ENCODE results near the gene WARS2. TPM values are rescaled to one million over a fixed set of nuclear protein-coding genes. Genes with fewer than 3 reads are reported as not detected.

The WARS2 gene
- total RNA-seq, 2 donors from 2014 or later: 19.4 to 21.3 TPM

GRCh38 chr1:119071321-119071720 lies 69.1 kb downstream of the WARS2 start:
- DNase-seq (no peak), ATAC-seq (replicated peaks in 1 of 2) (no peak)
- Mint-ChIP-seq H3K27ac (no peak overlapping the region), H3K4me3 (no peak overlapping the region), H3K9me3 (peaks cover 4 to 6% of the 10 kb centered on the region in 2 donors), H3K4me1 (ENCODE audit: low read depth) (peaks cover 3% of the 10 kb centered on the region), H3K27me3 (ENCODE audit: low read depth) (no peaks in the 10 kb centered on the region), H3K36me3 (ENCODE audit: insufficient read depth in 2 of 2) (peaks cover 8 to 10% of the 10 kb centered on the region in 2 donors)

GRCh38 chr1:119069682-119070081 lies 70.8 kb downstream of the WARS2 start:
- H3K4me3 Mint-ChIP-seq: no peak overlapping the region
- H3K36me3 Mint-ChIP-seq (ENCODE audit: insufficient read depth in 2 of 2): peaks cover 7 to 9% of the 10 kb centered on the region in 2 donors
- no peak for ATAC-seq (replicated peaks in 1 of 2)
- peaks cover 5% of the 10 kb centered on the region for H3K4me1 Mint-ChIP-seq (ENCODE audit: low read depth)
- no peak overlapping the region for H3K27ac Mint-ChIP-seq
- DNase-seq: no peak
- H3K27me3 Mint-ChIP-seq (ENCODE audit: low read depth): no peaks in the 10 kb centered on the region
- peaks cover 4 to 6% of the 10 kb centered on the region in 2 donors for H3K9me3 Mint-ChIP-seq

GRCh38 chr1:119068427-119068826 lies 72.0 kb downstream of the WARS2 start:
- peaks cover 3 to 10% of the 10 kb centered on the region in 2 donors for H3K36me3 Mint-ChIP-seq (ENCODE audit: insufficient read depth in 2 of 2)
- DNase-seq (no peak), ATAC-seq (replicated peaks in 1 of 2) (no peak)
- H3K9me3 Mint-ChIP-seq: peaks cover 3 to 6% of the 10 kb centered on the region in 2 donors
- H3K4me3 Mint-ChIP-seq: no peak overlapping the region
- no peaks in the 10 kb centered on the region for H3K27me3 Mint-ChIP-seq (ENCODE audit: low read depth)
- peaks cover 5% of the 10 kb centered on the region for H3K4me1 Mint-ChIP-seq (ENCODE audit: low read depth)
- H3K27ac Mint-ChIP-seq: no peak overlapping the region

GRCh38 chr1:119061700-119062099 lies 78.8 kb downstream of the WARS2 start:
- Mint-ChIP-seq H3K27me3 (ENCODE audit: low read depth) (no peaks in the 10 kb centered on the region), H3K4me1 (ENCODE audit: low read depth) (peaks cover 5% of the 10 kb centered on the region), H3K4me3 (no peak overlapping the region), H3K9me3 (peaks cover 1 to 3% of the 10 kb centered on the region in 2 donors), H3K36me3 (ENCODE audit: insufficient read depth in 2 of 2) (peaks cover 4 to 8% of the 10 kb centered on the region in 2 donors), H3K27ac (no peak overlapping the region)
- DNase-seq: no peak
- no peak for ATAC-seq (replicated peaks in 1 of 2)

- Mint-ChIP-seq H3K27me3 (ENCODE audit: low read depth) (no peaks in the 10 kb centered on the region), H3K36me3 (ENCODE audit: insufficient read depth in 2 of 2) (peaks cover 0 to 1% of the 10 kb centered on the region in 2 donors), H3K9me3 (peaks cover 0 to 1% of the 10 kb centered on the region in 2 donors), H3K4me1 (ENCODE audit: low read depth) (no peaks in the 10 kb centered on the region), H3K27ac (no peak overlapping the region), H3K4me3 (no peak overlapping the region)
- DNase-seq: no peak
- ATAC-seq (replicated peaks in 1 of 2): no peak
Measured at GRCh38 chr1:119055568-119055967, 84.9 kb downstream of the WARS2 start.

- Mint-ChIP-seq H3K27ac (no peak overlapping the region), H3K36me3 (ENCODE audit: insufficient read depth in 2 of 2) (peaks cover 0 to 4% of the 10 kb centered on the region in 2 donors), H3K9me3 (peaks cover 0 to 5% of the 10 kb centered on the region in 2 donors), H3K27me3 (ENCODE audit: low read depth) (no peaks in the 10 kb centered on the region), H3K4me1 (ENCODE audit: low read depth) (no peaks in the 10 kb centered on the region), H3K4me3 (no peak overlapping the region)
- ATAC-seq (replicated peaks in 1 of 2): no peak
- no peak for DNase-seq
Measured at GRCh38 chr1:119053917-119054316, 86.5 kb downstream of the WARS2 start.

GRCh38 chr1:119052267-119052666 lies 88.2 kb downstream of the WARS2 start:
- no peak for DNase-seq
- Mint-ChIP-seq H3K36me3 (ENCODE audit: insufficient read depth in 2 of 2) (peaks cover 0 to 4% of the 10 kb centered on the region in 2 donors), H3K27me3 (ENCODE audit: low read depth) (no peaks in the 10 kb centered on the region), H3K4me3 (no peak overlapping the region), H3K27ac (no peak overlapping the region), H3K9me3 (peaks cover 0 to 5% of the 10 kb centered on the region in 2 donors), H3K4me1 (ENCODE audit: low read depth) (no peaks in the 10 kb centered on the region)
- no peak for ATAC-seq (replicated peaks in 1 of 2)

- Mint-ChIP-seq H3K9me3 (peaks cover 0 to 5% of the 10 kb centered on the region in 2 donors), H3K36me3 (ENCODE audit: insufficient read depth in 2 of 2) (peaks cover 2 to 8% of the 10 kb centered on the region in 2 donors), H3K27ac (no peak overlapping the region), H3K4me3 (no peak overlapping the region), H3K4me1 (ENCODE audit: low read depth) (no peaks in the 10 kb centered on the region), H3K27me3 (ENCODE audit: low read depth) (no peaks in the 10 kb centered on the region)
- DNase-seq (no peak), ATAC-seq (replicated peaks in 1 of 2) (no peak)
Measured at GRCh38 chr1:119048624-119049404, 91.6 kb downstream of the WARS2 start.

GRCh38 chr1:119046785-119047438 lies 93.5 kb downstream of the WARS2 start:
- Mint-ChIP-seq H3K4me1 (ENCODE audit: low read depth) (no peaks in the 10 kb centered on the region), H3K27ac (no peak overlapping the region), H3K27me3 (ENCODE audit: low read depth) (no peaks in the 10 kb centered on the region), H3K9me3 (peaks cover 0 to 5% of the 10 kb centered on the region in 2 donors), H3K4me3 (no peak overlapping the region), H3K36me3 (ENCODE audit: insufficient read depth in 2 of 2) (peaks cover 2 to 8% of the 10 kb centered on the region in 2 donors)
- DNase-seq (no peak), ATAC-seq (replicated peaks in 1 of 2) (no peak)

- Mint-ChIP-seq H3K27me3 (ENCODE audit: low read depth) (no peaks in the 10 kb centered on the region), H3K4me1 (ENCODE audit: low read depth) (no peaks in the 10 kb centered on the region), H3K9me3 (peaks cover 0 to 4% of the 10 kb centered on the region in 2 donors), H3K4me3 (no peak overlapping the region), H3K36me3 (ENCODE audit: insufficient read depth in 2 of 2) (peaks cover 2 to 8% of the 10 kb centered on the region in 2 donors), H3K27ac (no peak overlapping the region)
- DNase-seq (no peak), ATAC-seq (replicated peaks in 1 of 2) (no peak)
Measured at GRCh38 chr1:119046429-119046784, 94.0 kb downstream of the WARS2 start.

- Mint-ChIP-seq H3K27ac (no peak overlapping the region), H3K36me3 (ENCODE audit: insufficient read depth in 2 of 2) (peaks cover 2 to 8% of the 10 kb centered on the region in 2 donors)
Measured at GRCh38 chr1:119045096-119045746, 95.2 kb downstream of the WARS2 start.

GRCh38 chr1:119040906-119041305 lies 99.5 kb downstream of the WARS2 start:
- Mint-ChIP-seq H3K9me3 (no peaks in the 10 kb centered on the region), H3K4me3 (no peak overlapping the region), H3K4me1 (ENCODE audit: low read depth) (no peaks in the 10 kb centered on the region), H3K36me3 (ENCODE audit: insufficient read depth in 2 of 2) (peaks cover 8% of the 10 kb centered on the region in 2 donors), H3K27me3 (ENCODE audit: low read depth) (no peaks in the 10 kb centered on the region), H3K27ac (no peak overlapping the region)
- no peak for DNase-seq
- ATAC-seq (replicated peaks in 1 of 2): no peak

More at GRCh38 chr1:119045096-119045746, 95.2 kb downstream of the WARS2 start:
- no peaks in the 10 kb centered on the region for H3K4me1 Mint-ChIP-seq (ENCODE audit: low read depth)
- DNase-seq (no peak), ATAC-seq (replicated peaks in 1 of 2) (no peak)
- peaks cover 0 to 4% of the 10 kb centered on the region in 2 donors for H3K9me3 Mint-ChIP-seq
- H3K4me3 Mint-ChIP-seq: no peak overlapping the region
- H3K27me3 Mint-ChIP-seq (ENCODE audit: low read depth): no peaks in the 10 kb centered on the region

GRCh38 chr1:119040489-119040888 lies 100.0 kb downstream of the WARS2 start:
- DNase-seq (no peak), ATAC-seq (replicated peaks in 1 of 2) (no peak)
- no peaks in the 10 kb centered on the region for H3K9me3 Mint-ChIP-seq
- H3K4me3 Mint-ChIP-seq: no peak overlapping the region
- H3K27ac Mint-ChIP-seq: no peak overlapping the region
- H3K27me3 Mint-ChIP-seq (ENCODE audit: low read depth): no peaks in the 10 kb centered on the region
- H3K4me1 Mint-ChIP-seq (ENCODE audit: low read depth): no peaks in the 10 kb centered on the region
- peaks cover 6 to 8% of the 10 kb centered on the region in 2 donors for H3K36me3 Mint-ChIP-seq (ENCODE audit: insufficient read depth in 2 of 2)

Measured in activated T-cell treated with anti-CD3 and anti-CD28 coated beads, Interleukin-2, amount 50 U/mL, for 72 hours (primary cell).